Myocyte (in vitro differentiated cells): Measurements from ENCODE around the gene CPAMD8. TPM values are rescaled to one million over a fixed set of nuclear protein-coding genes. Genes with fewer than 3 reads are reported as not detected.
"Not testable (repeated sequence)": the region's sequence is repeated elsewhere in the genome, so short reads cannot be mapped to it uniquely, and the experiment has no call there.

Source experiments
- DNase-seq: peaks from one replicate; pipeline ENCODE4 v3.0.0-alpha.2; 2012; ENCODE audit warnings: low read depth
- total RNA-seq: library from RNA; depleted of rRNA; stranded (reverse); fragments of >200 nt; gene quantifications from 2 replicates; pipeline ENCODE4 v1.2.3, GENCODE V29; 2014

The CPAMD8 gene
- total RNA-seq, 1 donor from 2014 or later, result not detected

DNA sequence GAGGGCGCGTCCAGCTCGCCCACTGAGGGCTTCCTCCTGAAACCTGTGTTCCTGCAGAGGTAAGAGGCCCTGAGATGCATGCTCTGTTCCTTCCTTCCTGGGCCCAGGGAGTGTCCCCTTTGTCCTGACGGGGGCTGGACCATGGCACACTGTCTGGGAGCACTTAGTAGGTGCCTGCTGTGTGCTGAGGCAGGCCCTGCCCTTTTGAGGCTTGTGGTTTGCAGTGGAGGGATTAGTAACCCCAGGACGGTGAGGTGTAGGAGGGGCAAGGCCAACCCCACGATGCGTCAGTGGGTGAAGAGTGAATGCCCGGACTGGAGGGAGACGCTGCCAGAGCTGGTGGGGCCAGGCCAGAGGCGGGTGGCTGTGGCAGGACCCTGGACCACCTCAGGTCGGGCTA lies 149.0 kb downstream of the CPAMD8 start:
- no peak for DNase-seq

DNA sequence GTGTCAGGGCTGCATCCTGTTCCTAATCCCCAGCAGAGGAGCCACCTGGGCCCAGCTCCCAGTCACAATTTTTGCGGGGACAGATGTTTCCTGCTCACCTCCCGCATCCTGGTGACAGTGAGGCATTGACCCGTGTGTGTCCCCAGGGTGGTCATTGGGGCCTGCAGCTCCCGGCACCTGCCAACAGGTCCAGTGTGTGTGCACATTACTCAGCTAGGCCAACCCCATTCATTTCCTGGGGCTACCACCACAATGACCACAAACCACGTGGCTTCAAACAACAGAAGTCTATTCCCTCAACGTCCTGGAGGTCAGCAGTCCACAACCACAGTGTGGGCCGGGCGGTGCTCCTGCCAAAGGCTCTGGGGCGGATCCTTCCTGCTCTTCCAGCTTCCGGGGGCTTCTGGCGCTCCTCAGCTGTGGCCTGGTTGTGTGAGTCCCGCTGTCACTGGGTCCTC lies 149.7 kb downstream of the CPAMD8 start:
- DNase-seq, result peak; percentile 83

DNA sequence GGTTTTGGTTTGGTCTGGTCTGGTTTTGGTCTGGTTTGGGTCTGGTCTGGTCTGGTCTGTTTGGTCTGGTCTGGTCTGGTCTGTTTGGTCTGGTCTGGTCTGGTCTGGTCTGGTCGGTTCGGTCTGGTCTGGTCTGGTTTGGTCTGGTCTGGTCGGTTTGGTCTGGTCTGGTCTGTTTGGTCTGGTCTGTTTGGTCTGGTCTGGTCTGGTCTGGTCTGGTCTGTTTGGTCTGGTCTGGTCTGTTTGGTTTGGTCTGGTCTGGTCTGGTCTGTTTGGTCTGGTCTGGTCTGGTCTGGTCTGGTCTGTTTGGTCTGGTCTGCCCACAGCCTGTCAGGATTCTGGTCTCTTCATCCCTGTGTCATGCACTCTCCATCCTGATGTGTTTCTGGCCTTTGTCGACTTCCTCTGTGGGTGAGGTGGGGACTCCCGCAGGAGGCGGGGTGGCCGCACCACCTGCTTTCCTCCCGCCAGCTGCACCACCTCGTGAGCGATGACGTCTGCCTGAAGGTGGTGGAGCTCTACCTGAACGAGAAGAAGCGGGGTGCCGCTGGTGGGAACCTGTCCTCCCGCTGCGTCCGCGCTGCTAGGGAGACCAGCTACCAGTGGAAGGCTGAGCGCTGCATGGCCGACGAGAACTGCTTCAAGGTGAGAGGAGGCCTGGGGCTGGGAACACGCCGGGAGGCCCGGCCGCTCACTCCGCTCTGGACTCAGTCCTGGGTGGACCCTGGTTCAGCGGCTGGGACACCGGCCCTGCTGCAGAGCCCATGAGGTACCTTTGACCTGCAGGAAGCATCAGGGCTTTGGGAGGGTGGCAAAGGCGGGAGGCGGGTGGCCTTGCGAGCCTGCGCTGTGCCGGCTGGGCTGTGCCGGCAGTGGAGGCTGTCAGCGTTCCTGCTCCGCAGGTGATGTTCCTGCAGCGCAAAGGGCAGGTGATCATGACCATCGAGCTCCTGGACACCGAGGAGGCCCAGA lies 150.7 kb downstream of the CPAMD8 start:
- no peak for DNase-seq

DNA sequence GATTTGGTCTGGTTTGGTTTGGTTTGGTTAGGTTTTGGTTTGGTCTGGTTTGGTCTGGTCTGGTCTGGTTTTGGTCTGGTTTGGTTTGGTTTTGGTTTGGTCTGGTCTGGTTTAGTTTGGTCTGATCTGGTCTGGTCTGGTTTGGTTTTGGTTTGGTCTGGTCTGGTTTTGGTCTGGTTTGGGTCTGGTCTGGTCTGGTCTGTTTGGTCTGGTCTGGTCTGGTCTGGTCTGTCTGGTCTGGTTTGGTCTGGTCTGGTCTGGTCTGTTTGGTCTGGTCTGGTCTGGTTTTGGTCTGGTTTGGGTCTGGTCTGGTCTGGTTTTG lies 151.7 kb downstream of the CPAMD8 start:
- DNase-seq, result not testable (repeated sequence)

DNA sequence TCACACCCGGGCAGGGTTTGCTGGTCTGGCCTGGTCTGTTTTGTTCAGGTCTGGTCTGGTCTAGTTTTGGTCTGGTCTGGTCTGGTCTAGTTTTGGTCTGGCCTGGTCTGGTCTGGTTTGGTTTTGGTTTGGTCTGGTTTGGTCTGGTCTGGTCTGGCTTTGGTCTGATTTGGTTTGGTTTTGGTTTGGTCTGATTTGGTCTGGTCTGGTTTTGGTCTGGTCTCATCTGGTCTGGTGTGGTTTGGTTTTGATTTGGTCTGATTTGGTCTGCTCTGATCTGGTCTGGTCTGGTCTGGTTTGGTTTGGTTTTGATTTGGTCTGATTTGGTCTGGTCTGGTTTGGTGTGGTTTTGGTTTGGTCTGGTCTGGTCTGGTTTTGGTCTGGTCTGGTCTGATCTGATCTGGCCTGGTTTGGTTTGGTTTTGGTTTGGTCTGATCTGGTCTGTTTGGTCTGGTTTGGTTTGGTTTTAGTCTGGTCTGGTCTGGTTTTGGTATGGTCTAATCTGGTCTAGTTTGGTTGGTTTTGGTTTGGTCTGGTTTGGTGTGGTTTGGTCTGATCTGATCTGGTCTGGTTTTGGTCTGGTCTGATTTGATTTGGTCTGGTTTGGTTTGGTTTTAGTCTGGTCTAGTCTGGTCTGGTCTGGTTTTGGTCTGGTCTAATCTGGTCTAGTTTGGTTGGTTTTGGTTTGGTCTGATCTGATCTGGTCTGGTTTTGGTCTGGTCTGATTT lies 152.2 kb downstream of the CPAMD8 start:
- DNase-seq, result no peak

DNA sequence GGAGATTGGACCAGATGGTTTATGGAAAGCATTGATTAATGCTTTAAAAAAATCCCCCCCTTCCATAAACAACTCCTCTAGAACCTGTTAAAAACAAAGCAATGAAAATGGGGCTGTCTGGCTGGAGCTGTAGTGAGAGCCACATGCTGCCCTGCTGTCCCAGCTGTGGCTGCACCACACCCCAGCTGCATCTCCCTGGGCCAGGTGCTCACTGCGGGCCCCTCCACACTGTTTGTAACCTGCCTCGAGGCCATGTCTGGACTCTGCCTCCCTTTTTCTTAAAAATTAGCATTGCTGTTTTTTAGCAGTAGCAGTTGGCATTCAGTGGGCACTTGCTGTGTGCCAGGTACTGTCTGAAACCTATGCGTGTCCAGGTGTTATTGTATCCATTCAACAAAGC lies 153.0 kb downstream of the CPAMD8 start:
- DNase-seq, result no peak

DNA sequence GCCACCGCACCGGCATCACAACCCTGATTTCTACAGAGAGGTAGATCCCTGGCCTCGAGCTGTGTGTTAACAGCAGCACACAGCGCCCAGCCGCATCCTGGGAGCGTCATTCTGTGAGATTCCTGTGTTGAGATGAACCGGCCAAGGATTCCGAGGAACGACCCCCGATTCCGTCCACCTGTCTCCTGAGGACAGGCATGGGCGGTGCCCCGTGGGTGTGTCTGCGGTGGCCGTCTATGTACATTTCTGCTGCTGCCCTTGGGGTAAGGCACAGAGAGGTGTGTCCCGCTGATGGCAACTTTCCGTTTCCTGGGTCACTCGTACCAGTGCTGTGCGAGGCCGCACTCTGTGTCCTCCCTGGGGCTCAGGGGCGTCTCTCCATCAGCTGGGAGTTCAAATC lies 153.9 kb downstream of the CPAMD8 start:
- DNase-seq, result no peak

DNA sequence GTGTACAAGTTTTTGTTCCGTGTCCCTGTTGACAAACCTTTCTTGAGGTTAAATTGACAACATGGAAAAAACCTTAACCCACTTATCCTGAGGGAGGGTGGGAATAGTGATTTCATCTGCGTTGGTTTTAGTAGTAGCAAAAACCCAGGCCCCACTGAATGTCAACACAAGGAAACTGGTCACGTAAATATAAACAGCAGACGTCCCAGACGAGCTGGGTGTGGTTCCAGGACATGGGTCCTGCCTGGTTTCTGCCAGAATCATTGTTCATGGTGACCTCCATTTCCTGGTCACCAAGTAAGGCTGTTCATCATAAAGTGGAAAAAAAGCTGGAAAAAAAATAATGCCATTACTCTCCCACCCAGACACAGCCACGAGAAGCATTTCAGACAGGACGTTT lies 154.7 kb downstream of the CPAMD8 start:
- no peak for DNase-seq

DNA sequence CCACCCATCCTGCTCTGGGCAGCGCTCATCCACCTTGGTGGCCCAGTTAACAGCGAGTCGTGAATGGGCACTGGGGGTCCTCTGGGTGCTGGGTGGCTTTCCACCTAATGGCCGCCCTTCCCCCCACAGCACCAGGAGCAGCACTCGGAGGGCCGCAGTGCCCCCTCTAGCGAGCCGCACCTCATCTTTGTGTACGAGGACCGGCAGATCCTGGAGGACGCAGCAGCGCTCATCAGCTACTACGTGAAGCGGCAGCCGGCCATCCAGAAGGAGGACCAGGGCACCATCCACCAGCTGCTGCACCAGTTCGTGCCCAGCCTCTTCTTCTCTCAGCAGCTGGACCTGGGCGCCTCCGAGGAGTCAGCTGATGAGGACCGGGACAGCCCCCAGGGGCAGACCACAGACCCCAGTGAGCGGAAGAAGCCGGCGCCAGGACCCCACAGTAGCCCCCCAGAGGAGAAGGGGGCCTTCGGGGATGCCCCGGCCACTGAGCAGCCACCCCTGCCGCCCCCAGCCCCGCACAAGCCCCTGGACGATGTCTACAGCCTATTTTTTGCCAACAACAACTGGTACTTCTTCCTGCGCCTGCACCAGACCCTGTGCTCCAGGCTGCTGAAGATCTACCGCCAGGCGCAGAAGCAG lies 157.2 kb downstream of the CPAMD8 start:
- DNase-seq, result no peak

DNA sequence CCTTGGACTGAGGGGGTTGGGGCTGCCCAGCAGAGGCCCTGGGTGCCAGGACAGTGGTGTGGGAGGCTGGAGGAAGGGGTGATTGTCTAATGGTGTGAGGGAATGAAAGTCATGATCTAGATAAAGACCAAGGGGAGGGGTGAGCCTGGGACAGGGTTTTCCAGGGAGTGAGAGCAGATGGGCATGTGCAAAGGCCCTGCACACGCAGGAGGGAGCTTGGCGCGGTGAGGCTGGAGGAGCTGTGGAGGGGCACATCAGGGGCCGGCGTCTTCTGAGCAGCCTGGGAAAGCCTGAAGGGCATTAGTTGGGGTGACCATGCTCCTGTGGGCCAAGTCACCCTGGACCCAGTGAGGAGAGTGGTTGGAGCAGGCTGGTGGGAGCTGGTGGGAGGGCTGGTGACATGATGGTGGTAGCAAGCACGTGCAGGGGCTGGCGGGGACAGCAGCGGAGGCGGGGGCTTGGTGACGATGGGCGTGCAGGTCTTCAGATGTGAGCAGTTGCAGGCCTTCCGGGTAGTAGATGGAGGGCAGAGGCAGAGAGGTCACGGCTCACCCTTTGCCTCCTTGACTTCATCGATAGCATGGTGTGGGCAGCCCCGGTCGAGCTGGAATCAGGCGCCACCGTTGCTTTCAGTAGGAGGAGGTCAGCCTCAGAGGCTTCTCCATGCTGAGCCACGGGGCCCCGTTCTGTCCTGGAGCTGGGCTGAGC lies 158.0 kb downstream of the CPAMD8 start:
- no peak for DNase-seq

DNA sequence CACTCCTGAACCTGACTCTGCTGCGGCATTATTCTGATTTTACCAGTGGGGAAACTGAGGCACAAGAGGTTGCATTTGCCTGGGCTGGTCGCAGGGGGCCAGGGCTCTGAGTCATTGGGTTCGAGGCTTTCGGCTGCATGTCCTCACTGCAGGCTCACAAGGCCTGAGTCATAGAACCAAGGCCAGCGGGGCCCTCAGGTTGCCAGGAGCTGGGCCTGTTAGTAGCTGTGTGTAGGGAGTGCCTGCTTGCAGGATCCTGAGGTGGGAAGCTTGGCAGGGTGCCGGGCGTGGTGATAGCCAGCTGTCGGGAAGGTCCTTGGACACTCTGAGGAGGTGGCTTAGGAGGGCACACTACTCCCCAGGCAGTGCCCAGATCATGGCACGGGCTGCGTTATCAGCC lies 159.4 kb downstream of the CPAMD8 start:
- DNase-seq, result peak; percentile 15

DNA sequence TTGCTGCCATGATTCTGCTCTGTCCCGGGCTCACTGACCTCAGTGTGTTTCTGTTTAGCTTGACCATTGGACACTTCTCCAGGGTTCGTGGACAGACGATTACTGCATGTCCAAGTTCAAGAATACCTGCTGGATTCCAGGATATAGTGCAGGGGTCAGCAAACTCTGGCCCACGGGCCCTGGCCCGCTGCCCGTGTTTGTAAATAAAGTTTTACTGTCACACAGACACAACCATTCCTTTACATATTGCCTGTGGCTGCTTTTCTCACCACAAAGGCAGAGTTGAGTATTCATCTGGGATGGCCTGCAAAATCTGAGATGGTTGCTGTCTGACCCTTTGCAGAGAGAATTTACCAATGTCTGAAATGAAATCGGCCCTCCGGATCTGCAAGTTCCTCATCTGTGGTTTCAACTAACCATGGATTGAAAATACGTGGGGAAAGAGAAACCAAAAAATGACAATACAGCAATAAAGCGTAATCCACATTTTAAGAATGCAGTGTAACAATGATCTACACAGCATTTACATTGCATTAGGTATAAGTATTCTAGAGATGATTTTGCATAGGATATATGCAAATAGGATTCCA lies 163.7 kb downstream of the CPAMD8 start:
- DNase-seq, result no peak

DNA sequence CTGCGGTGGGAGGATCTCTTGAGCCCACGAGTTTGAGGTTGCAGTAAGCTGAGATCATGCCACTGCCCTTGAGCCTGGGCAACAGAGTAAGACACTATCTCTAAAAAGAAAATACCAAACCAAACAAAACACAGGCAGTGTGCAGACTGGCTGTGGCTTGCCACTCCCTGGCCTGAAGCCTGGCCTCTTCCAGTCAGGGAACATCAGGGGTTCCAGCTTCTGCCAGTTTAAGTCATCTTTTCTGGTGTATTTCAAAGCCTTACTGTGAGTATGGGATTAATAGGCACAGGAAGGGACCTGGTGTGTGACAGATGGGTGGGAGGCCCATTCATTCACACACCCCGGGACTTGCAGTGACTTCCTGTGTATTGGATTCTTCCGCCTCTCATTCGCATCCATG lies 164.8 kb downstream of the CPAMD8 start:
- DNase-seq, result peak; percentile 8

DNA sequence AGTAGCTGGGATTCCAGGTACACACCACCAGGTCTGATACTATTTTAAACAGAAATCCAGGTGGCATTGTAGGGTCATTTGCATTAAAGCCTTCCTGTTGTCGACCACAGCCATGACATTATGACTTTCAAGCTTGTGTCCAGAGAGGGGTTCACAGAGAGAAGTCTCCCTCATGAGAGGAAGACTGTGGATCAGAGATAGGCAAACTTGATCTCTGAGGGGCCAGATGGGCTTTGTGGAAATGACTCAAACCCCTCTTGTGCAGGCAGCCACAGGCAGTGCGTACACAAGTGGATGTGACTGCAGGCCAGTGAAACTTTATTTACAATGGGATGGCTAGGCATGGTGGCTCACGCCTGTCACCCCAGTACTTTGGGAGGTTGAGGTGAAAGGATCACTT lies 165.6 kb downstream of the CPAMD8 start:
- DNase-seq, result no peak

DNA sequence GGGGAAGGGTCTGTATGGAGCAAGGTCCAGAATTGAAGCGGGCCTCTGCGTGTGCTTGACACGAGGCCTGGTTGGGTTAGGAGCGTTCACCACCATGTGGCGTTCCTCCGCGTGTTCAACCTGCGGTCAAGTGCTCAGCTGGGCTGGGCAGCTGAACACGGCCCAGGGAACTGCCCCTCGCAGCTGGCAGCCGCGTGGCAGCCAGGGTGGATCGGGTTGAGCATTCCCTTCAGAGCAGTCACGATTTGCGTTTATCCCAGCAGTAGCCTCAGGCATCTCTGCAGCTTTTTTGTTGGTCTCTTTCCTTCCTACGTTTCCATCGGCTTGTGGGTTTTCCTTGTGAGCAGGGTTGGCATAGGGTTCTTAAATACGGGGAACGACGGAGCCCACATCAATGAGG lies 166.5 kb downstream of the CPAMD8 start:
- peak; percentile 39 for DNase-seq

DNA sequence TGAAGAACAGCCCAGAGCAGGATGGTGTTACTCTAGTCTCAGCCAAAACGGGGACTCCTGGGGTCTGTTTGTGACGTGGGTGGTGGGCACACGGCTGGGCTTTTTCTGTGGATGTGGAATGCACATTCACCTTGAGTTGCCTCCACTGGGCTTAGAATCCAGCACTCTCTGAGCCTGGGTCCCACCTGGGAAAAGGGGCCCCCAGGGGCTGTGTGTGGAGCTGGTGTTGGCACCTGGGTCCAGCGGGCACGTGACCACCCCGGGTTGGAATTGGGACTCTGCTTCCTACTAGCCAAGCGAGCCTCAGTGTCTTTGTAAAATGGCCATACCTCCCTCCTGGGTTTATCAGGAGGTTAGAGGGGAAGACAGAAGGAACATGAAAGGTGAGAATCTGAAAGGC lies 167.0 kb downstream of the CPAMD8 start:
- DNase-seq, result no peak

DNA sequence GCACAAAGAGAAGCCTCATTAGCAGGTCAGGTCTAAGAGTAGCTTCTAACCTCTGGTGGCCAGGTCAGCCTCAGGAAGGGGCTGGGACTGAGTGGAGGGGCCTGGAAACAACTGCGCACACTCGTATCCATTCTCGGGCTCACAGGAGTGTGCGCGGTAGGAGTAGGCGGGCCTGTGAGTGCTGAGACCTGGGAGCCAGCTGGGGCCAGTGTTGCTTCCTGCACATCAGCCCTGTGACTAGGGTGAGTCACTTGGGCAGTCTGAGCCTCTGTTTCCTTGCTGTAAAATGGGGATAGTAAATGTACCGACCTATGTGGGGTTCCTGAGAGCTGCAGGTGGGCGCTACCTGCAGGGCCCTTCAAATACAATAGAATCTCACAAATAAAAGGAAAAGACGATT lies 170.5 kb downstream of the CPAMD8 start:
- DNase-seq, result no peak

DNA sequence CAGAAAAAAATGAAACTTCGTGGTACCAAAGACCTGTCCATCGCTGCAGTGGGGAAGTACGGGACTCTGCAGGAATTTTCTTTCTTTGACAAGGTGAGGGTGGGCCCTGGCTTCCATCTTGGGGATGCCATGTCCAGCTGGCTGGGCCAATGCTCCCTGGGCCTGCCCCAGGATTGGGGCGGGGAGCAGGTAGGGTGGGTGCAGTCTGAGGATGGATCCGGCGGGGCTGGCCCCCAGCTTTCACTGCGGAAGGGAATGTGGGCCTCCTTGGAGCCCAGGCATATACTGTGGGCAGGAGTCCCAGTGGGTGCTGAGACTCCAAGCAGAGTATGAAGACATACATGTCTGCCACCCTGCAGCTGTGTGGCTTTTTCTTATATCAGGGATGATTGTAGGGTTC lies 173.5 kb downstream of the CPAMD8 start:
- no peak for DNase-seq

DNA sequence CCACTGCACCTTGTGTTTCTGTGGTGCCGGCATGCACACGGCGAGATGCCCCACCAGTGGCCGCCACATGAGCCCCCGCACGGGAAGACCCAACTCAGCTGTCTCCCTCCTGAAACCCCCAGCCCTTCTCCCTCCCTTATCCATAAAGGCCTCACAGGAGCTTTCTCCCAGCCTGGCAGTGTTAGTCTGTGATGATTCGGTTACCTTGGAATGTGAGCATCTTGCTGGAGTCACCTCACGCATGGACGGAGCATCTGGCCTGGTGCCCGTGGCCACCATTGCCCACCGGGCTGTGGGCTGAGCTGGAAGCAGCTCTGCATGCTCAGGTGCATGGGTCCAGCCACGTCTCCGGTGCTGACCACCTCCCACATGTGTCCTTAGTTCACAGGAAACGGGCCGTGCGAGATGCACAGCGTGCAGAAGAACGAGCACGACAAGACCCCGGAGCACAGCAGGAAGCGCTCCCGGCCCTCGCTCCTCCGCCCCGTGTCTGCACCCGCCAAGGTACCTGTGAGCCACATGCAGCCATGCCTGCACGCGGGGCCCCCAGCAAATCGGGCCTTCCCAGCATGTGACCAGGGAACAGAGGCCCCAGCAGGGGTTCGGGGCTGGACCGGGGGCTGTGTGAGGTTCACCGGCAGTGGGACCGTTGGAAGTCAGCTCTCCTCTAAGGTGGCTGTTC lies 175.4 kb downstream of the CPAMD8 start:
- no peak for DNase-seq

DNA sequence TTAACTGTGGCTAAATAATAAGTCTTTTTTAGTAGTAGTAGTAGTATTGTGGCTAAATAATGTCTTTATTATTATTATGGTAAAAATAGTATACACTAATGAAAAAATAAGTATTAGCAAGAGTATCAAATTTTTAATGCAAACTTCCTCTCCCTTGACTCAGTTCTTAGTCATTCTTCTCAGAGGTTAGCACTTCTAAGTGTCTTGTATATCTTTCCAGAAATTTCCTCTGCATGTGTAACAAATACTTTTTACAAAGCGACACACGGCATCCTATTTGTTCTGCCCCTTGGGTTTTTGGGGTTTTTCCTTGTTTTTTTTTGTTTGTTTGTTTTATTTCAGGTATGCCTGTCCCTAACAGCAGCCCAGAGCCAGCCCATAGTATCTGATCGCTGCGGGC lies 176.5 kb downstream of the CPAMD8 start:
- DNase-seq, result no peak
